Thyroid gland (tissue), 4 donors: ENCODE results near the gene PTPN23. TPM values are rescaled to one million over a fixed set of nuclear protein-coding genes. Genes with fewer than 3 reads are reported as not detected.

ENCODE experiments used
- DNase-seq, 2 donors: peaks; one replicate each; pipeline ENCODE4 v3.0.0-alpha.2; 2019
- H3K27ac ChIP-seq, 3 donors: fragments of 200-600 bp; sonication (generic); 1 replicate in 2 of 3; 2 replicates in 1 of 3; pipeline ENCODE4 v1.5.1; 2016 to 2019; ENCODE audit warnings: mild to moderate bottlenecking in 1 of 3, moderate library complexity in 1 of 3
- H3K27me3 ChIP-seq: fragments of 200-600 bp; sonication (generic); one replicate; pipeline ENCODE4 v1.5.1; 2019
- H3K36me3 ChIP-seq, 2 donors: fragments of 200-600 bp; sonication (generic); one replicate each; pipeline ENCODE4 v1.5.1; 2016 to 2019
- H3K4me1 ChIP-seq, 2 donors: fragments of 200-600 bp; sonication (generic); one replicate each; pipeline ENCODE4 v1.5.1; 2017 to 2019
- H3K4me3 ChIP-seq, 3 donors: fragments of 200-600 bp; sonication (generic); replicated peaks in 1 of 3; 1 replicate in 2 of 3; 2 replicates in 1 of 3; pipeline ENCODE4 v1.5.1; 2016; ENCODE audit warnings: mild to moderate bottlenecking in 1 of 3
- H3K9me3 ChIP-seq: fragments of 200-600 bp; sonication (generic); one replicate; pipeline ENCODE4 v1.5.1; 2017
- POLR2A ChIP-seq, 2 donors: fragments of 450-650 bp; IDR thresholded peaks; one replicate each; pipeline ENCODE4 v1.6.1; 2017; ENCODE audit warnings: antibody characterized with exemption in 2 of 2, mild to moderate bottlenecking in 2 of 2, moderate library complexity in 1 of 2
- WGBS, 2 donors: methylation state at CpG; one replicate each; pipeline ENCODE4 v1.1.5; 2017; 5-methylcytosine and 5-hydroxymethylcytosine counted together
- intact Hi-C: fragments of 100-400 bp; cut with DNase I; formaldehyde crosslinking; loops from one replicate; pipeline ENCODE4 v1.15.1; 2023
- total RNA-seq, 4 donors: library from RNA; depleted of rRNA; stranded (reverse); fragments of >200 nt; gene quantifications; one replicate each; pipeline ENCODE4 v1.2.3, GENCODE V29; 2016
- TF ChIP-seq, protein P1 (sequence below), 6 experiments: fragments of 200-600 bp in 3 of 6; fragments of 450-650 bp in 3 of 6; sonication (generic) in 3 of 6; IDR thresholded peaks; one replicate each; pipeline ENCODE4 v1.5.1; 2016 to 2019; ENCODE audit warnings: antibody characterized with exemption in 6 of 6, mild to moderate bottlenecking in 2 of 6, inconsistent platforms in 1 of 6, moderate library complexity in 1 of 6

The PTPN23 gene, protein sequence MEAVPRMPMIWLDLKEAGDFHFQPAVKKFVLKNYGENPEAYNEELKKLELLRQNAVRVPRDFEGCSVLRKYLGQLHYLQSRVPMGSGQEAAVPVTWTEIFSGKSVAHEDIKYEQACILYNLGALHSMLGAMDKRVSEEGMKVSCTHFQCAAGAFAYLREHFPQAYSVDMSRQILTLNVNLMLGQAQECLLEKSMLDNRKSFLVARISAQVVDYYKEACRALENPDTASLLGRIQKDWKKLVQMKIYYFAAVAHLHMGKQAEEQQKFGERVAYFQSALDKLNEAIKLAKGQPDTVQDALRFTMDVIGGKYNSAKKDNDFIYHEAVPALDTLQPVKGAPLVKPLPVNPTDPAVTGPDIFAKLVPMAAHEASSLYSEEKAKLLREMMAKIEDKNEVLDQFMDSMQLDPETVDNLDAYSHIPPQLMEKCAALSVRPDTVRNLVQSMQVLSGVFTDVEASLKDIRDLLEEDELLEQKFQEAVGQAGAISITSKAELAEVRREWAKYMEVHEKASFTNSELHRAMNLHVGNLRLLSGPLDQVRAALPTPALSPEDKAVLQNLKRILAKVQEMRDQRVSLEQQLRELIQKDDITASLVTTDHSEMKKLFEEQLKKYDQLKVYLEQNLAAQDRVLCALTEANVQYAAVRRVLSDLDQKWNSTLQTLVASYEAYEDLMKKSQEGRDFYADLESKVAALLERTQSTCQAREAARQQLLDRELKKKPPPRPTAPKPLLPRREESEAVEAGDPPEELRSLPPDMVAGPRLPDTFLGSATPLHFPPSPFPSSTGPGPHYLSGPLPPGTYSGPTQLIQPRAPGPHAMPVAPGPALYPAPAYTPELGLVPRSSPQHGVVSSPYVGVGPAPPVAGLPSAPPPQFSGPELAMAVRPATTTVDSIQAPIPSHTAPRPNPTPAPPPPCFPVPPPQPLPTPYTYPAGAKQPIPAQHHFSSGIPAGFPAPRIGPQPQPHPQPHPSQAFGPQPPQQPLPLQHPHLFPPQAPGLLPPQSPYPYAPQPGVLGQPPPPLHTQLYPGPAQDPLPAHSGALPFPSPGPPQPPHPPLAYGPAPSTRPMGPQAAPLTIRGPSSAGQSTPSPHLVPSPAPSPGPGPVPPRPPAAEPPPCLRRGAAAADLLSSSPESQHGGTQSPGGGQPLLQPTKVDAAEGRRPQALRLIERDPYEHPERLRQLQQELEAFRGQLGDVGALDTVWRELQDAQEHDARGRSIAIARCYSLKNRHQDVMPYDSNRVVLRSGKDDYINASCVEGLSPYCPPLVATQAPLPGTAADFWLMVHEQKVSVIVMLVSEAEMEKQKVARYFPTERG (N-terminal part only)
- 10 to 100 TPM; 20.2 to 40.1 (median 32.1) TPM for total RNA-seq

GRCh38 chr3:47380601-47381316, at the start of gene PTPN23:
PTPN23 (plus strand) TSS chr3:47381021; CDS start chr3:47381097, 76 bp downstream.
- Histone ChIP-seq H3K4me1 (peaks cover 19 to 40% of the 10 kb centered on the region in 2 donors), H3K27me3 (no peaks in the 10 kb centered on the region), H3K9me3 (no peaks in the 10 kb centered on the region), H3K36me3 (peaks cover 0 to 5% of the 10 kb centered on the region in 2 donors), H3K4me3 (peak within 1 kb of the TSS; percentile 84 to 98 (median 92)), H3K27ac (peak within 1 kb of the TSS; percentile 84 to 94 (median 85))
- peak; percentile 99 for DNase-seq
- intact Hi-C loops = no loop called here
- TF ChIP-seq POLR2A (IDR thresholded peaks at IDR 0.05) = peak; percentile 89 to 90
- TF ChIP-seq, protein P1, sequence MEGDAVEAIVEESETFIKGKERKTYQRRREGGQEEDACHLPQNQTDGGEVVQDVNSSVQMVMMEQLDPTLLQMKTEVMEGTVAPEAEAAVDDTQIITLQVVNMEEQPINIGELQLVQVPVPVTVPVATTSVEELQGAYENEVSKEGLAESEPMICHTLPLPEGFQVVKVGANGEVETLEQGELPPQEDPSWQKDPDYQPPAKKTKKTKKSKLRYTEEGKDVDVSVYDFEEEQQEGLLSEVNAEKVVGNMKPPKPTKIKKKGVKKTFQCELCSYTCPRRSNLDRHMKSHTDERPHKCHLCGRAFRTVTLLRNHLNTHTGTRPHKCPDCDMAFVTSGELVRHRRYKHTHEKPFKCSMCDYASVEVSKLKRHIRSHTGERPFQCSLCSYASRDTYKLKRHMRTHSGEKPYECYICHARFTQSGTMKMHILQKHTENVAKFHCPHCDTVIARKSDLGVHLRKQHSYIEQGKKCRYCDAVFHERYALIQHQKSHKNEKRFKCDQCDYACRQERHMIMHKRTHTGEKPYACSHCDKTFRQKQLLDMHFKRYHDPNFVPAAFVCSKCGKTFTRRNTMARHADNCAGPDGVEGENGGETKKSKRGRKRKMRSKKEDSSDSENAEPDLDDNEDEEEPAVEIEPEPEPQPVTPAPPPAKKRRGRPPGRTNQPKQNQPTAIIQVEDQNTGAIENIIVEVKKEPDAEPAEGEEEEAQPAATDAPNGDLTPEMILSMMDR (IDR thresholded peaks at IDR 0.05) = peak in 1 of 6 experiments; percentile 4
- 0 to 1% methylated on average over 19 to 20 of the region's 61 CpGs for WGBS, 2 donors

- Histone ChIP-seq H3K36me3 (peaks cover 62 to 73% of the 10 kb centered on the region in 2 donors), H3K4me1 (no peaks in the 10 kb centered on the region), H3K4me3 (no peak overlapping the region), H3K27me3 (no peaks in the 10 kb centered on the region), H3K9me3 (no peaks in the 10 kb centered on the region), H3K27ac (no peak overlapping the region)
- intact Hi-C loops = no loop called here
- no peak for TF ChIP-seq POLR2A (IDR thresholded peaks at IDR 0.05)
- TF ChIP-seq, protein P1 (IDR thresholded peaks at IDR 0.05) = no peak
- 72 to 73% methylated on average over 3 of the region's 3 CpGs for WGBS, 2 donors
- DNase-seq = no peak
These were observed 46.9 kb upstream of the PTPN23 start for GRCh38 chr3:47333907-47334306.

GRCh38 chr3:47337656-47338055, 43.2 kb upstream of the PTPN23 start:
- DNase-seq = no peak
- no peaks in the 10 kb centered on the region for H3K27me3 ChIP-seq
- no peak overlapping the region for H3K4me3 ChIP-seq
- H3K9me3 ChIP-seq = no peaks in the 10 kb centered on the region
- no peaks in the 10 kb centered on the region for H3K4me1 ChIP-seq
- no peak for TF ChIP-seq POLR2A (IDR thresholded peaks at IDR 0.05)
- TF ChIP-seq, protein P1 (IDR thresholded peaks at IDR 0.05) = no peak
- peaks cover 63 to 64% of the 10 kb centered on the region in 2 donors for H3K36me3 ChIP-seq
- intact Hi-C loops = no loop called here
- 89 to 94% methylated on average over 5 of the region's 5 CpGs for WGBS, 2 donors
- no peak overlapping the region for H3K27ac ChIP-seq

DNA sequence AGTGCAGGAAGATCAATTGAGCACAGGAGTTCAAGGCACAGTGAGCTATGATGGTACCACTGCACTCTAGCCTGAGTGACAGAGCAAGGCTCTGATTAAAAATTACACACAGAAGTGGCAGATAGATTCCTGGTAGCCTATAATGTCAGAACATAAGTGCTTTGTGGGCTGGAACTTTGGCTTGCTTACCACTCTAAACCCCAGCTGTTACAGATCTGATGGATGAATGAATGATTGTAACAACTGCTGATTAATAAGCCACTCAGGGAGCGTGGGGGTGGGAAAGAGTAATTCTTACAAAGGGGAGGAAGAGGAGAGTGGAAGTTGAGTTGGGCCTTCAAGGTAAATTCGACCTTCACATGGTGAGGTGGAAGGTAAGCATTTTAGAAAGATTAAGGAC, 40.9 kb upstream of the PTPN23 start:
- peaks cover 50 to 64% of the 10 kb centered on the region in 2 donors for H3K36me3 ChIP-seq
- no peak overlapping the region for H3K27ac ChIP-seq
- H3K27me3 ChIP-seq = no peaks in the 10 kb centered on the region
- TF ChIP-seq, protein P1 (IDR thresholded peaks at IDR 0.05) = no peak
- TF ChIP-seq POLR2A (IDR thresholded peaks at IDR 0.05) = no peak
- H3K4me1 ChIP-seq = no peaks in the 10 kb centered on the region
- intact Hi-C loops = no loop called here
- H3K9me3 ChIP-seq = no peaks in the 10 kb centered on the region
- DNase-seq = no peak
- WGBS, 2 donors = 94 to 98% methylated on average over 2 of the region's 2 CpGs
- H3K4me3 ChIP-seq = no peak overlapping the region
